ENCODE results near the gene PLG. TPM values are rescaled to one million over a fixed set of nuclear protein-coding genes. Genes with fewer than 3 reads are reported as not detected.
"Not testable (repeated sequence)": the region's sequence is repeated elsewhere in the genome, so short reads cannot be mapped to it uniquely, and the experiment has no call there.

The PLG gene
- total and polyA plus RNA-seq, 3 experiments from 2014 or later, result 0.33 TPM; not detected in 2

- ChIA-PET POLR2A (no interaction called here), CTCF (no interaction called here)
- H3K9me3 Mint-ChIP-seq, result peaks cover 5 to 13% (median 8%) of the 10 kb centered on the region in 5 donors
- no peaks in the 10 kb centered on the region for H3K4me1 ChIP-seq (ENCODE audit: insufficient read depth, low read length)
- DNase-seq, result no peak
- no peak overlapping the region for H3K27ac ChIP-seq (ENCODE audit: low read depth, low read length)
- H3K9me3 ChIP-seq (ENCODE audit: low read length), result peaks cover 6% of the 10 kb centered on the region
- H3K4me3 Mint-ChIP-seq, result no peak overlapping the region
- no peaks in the 10 kb centered on the region for H3K27me3 Mint-ChIP-seq
- no peaks in the 10 kb centered on the region for H3K4me1 Mint-ChIP-seq
- no peaks in the 10 kb centered on the region for H3K36me3 ChIP-seq (ENCODE audit: insufficient read depth, low read length)
- no peak overlapping the region for H3K27ac Mint-ChIP-seq
- no peak overlapping the region for H3K4me3 ChIP-seq (ENCODE audit: low read length)
- H3K36me3 Mint-ChIP-seq, result no peaks in the 10 kb centered on the region
- H3K27me3 ChIP-seq (ENCODE audit: insufficient read depth, low read length, poor library complexity, severe bottlenecking), result no peaks in the 10 kb centered on the region
Measured at GRCh38 chr6:160795721-160796120, 93.7 kb downstream of the PLG start.

DNA sequence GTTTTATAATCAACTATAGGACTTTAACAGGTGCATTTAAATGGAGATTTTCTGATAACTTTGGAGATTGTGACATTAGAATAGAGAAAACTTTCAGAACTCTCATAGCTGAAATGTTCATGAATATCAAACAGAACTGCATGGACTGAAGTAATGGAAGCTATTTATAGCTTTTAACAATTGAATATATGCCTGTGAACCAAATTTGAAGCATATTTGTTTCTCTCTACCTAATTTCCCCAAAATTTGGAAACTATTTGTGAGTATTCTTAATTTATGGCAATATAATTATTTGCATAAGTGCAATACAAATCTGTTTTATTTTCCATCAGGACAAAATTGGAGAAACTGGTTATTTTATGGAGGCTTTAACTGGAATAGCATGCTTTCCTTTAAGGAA lies 96.6 kb downstream of the PLG start:
- no peak overlapping the region for H3K27ac ChIP-seq (ENCODE audit: low read depth, low read length)
- H3K4me1 ChIP-seq (ENCODE audit: insufficient read depth, low read length), result no peaks in the 10 kb centered on the region
- Mint-ChIP-seq H3K4me1 (no peaks in the 10 kb centered on the region), H3K4me3 (no peak overlapping the region), H3K36me3 (no peaks in the 10 kb centered on the region), H3K27me3 (peaks cover 0 to 5% of the 10 kb centered on the region in 2 donors), H3K9me3 (peaks cover 4 to 17% (median 5%) of the 10 kb centered on the region in 5 donors), H3K27ac (no peak overlapping the region)
- H3K9me3 ChIP-seq (ENCODE audit: low read length), result peaks cover 6% of the 10 kb centered on the region
- no peaks in the 10 kb centered on the region for H3K27me3 ChIP-seq (ENCODE audit: insufficient read depth, low read length, poor library complexity, severe bottlenecking)
- H3K4me3 ChIP-seq (ENCODE audit: low read length), result no peak overlapping the region
- no peak for DNase-seq
- H3K36me3 ChIP-seq (ENCODE audit: insufficient read depth, low read length), result no peaks in the 10 kb centered on the region
- CTCF ChIA-PET, result no interaction called here
- POLR2A ChIA-PET, result no interaction called here

- Mint-ChIP-seq H3K4me1 (no peaks in the 10 kb centered on the region), H3K9me3 (peaks cover 4 to 17% (median 5%) of the 10 kb centered on the region in 5 donors), H3K27me3 (peaks cover 0 to 5% of the 10 kb centered on the region in 2 donors), H3K4me3 (no peak overlapping the region), H3K36me3 (no peaks in the 10 kb centered on the region), H3K27ac (no peak overlapping the region)
- ChIA-PET CTCF (no interaction called here), POLR2A (no interaction called here)
- Histone ChIP-seq H3K4me3 (ENCODE audit: low read length) (no peak overlapping the region), H3K27me3 (ENCODE audit: insufficient read depth, low read length, poor library complexity, severe bottlenecking) (no peaks in the 10 kb centered on the region), H3K27ac (ENCODE audit: low read depth, low read length) (no peak overlapping the region), H3K36me3 (ENCODE audit: insufficient read depth, low read length) (no peaks in the 10 kb centered on the region), H3K4me1 (ENCODE audit: insufficient read depth, low read length) (no peaks in the 10 kb centered on the region), H3K9me3 (ENCODE audit: low read length) (peaks cover 6% of the 10 kb centered on the region)
- DNase-seq, result no peak
Measured at GRCh38 chr6:160799801-160800506, 97.9 kb downstream of the PLG start.

DNA sequence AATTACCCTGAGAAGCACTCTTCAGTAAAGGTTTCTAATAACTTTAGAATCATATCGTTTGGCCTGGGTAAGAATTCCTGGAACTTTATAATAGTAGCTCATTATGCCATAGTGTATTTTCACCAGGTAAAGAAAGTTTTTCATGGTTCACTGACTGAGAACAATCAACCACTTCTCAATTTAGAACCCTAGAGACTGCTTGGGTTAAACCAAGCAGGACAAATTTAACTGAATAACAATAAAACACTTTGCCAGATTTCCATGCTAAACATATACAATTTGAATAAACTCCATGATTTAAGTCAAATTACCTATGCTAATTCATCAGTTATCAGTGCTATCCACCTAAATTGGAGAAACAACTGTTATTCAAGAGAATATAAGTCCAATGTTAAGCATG lies 99.4 kb downstream of the PLG start:
- Mint-ChIP-seq H3K9me3 (peaks cover 4 to 17% (median 5%) of the 10 kb centered on the region in 5 donors), H3K36me3 (no peaks in the 10 kb centered on the region), H3K4me3 (no peak overlapping the region), H3K27me3 (peaks cover 0 to 5% of the 10 kb centered on the region in 2 donors), H3K4me1 (no peaks in the 10 kb centered on the region), H3K27ac (no peak overlapping the region)
- no peaks in the 10 kb centered on the region for H3K27me3 ChIP-seq (ENCODE audit: insufficient read depth, low read length, poor library complexity, severe bottlenecking)
- ChIA-PET POLR2A (no interaction called here), CTCF (no interaction called here)
- H3K4me3 ChIP-seq (ENCODE audit: low read length), result no peak overlapping the region
- DNase-seq, result no peak
- H3K9me3 ChIP-seq (ENCODE audit: low read length), result peaks cover 6% of the 10 kb centered on the region
- no peaks in the 10 kb centered on the region for H3K4me1 ChIP-seq (ENCODE audit: insufficient read depth, low read length)
- peak overlapping the region; percentile 28 for H3K27ac ChIP-seq (ENCODE audit: low read depth, low read length)
- H3K36me3 ChIP-seq (ENCODE audit: insufficient read depth, low read length), result no peaks in the 10 kb centered on the region

GRCh38 chr6:160802049-160802448 lies 100.0 kb downstream of the PLG start:
- H3K27me3 Mint-ChIP-seq; H3K27me3 ChIP-seq (ENCODE audit: insufficient read depth, low read length, poor library complexity, severe bottlenecking); H3K36me3 Mint-ChIP-seq; POLR2A ChIA-PET; H3K4me1 Mint-ChIP-seq; H3K27ac Mint-ChIP-seq; H3K4me3 Mint-ChIP-seq; H3K4me3 ChIP-seq (ENCODE audit: low read length); DNase-seq; CTCF ChIA-PET; H3K4me1 ChIP-seq (ENCODE audit: insufficient read depth, low read length); H3K36me3 ChIP-seq (ENCODE audit: insufficient read depth, low read length); H3K9me3 ChIP-seq (ENCODE audit: low read length): not testable (repeated sequence)
- H3K9me3 Mint-ChIP-seq, result peaks cover 2 to 13% (median 5%) of the 10 kb centered on the region in 5 donors
- H3K27ac ChIP-seq (ENCODE audit: low read depth, low read length), result peak overlapping the region; percentile 28

Other genes starting within 250 kb of the PLG start
- gene LPA, start 38.0 kb upstream of the PLG start, total RNA-seq, result not detected
- not detected for gene LPA, start 38.0 kb upstream of the PLG start, polyA plus RNA-seq

Measured in CD8-positive, alpha-beta memory T cell (primary cell).